Left ventricle myocardium inferior (tissue), 1 donor: Measurements from ENCODE around the gene AMBRA1. TPM values are rescaled to one million over a fixed set of nuclear protein-coding genes. Genes with fewer than 3 reads are reported as not detected.

Source experiments
- DNase-seq: peaks from one replicate; pipeline ENCODE4 v3.0.0-alpha.2; 2020
- H3K27ac ChIP-seq: fragments of 200-600 bp; replicated peaks from 2 replicates; pipeline ENCODE4 v1.8.0; 2021
- H3K27me3 ChIP-seq: fragments of 200-600 bp; 2 replicates; pipeline ENCODE4 v1.8.0; 2021; ENCODE audit warnings: low read depth
- H3K36me3 ChIP-seq: fragments of 200-600 bp; 2 replicates; pipeline ENCODE4 v1.8.0; 2021
- H3K4me1 ChIP-seq: fragments of 200-600 bp; 2 replicates; pipeline ENCODE4 v1.8.0; 2021
- H3K4me3 ChIP-seq: fragments of 200-600 bp; 2 replicates; pipeline ENCODE4 v1.8.0; 2021; ENCODE audit warnings: mild to moderate bottlenecking, moderate library complexity
- H3K9me3 ChIP-seq: fragments of 200-600 bp; replicated peaks from 2 replicates; pipeline ENCODE4 v1.8.0; 2021
- CTCF ChIP-seq: fragments of 200-600 bp; IDR thresholded peaks from 2 replicates; pipeline ENCODE4 v1.8.0; 2021; ENCODE audit warnings: antibody characterized with exemption, mild to moderate bottlenecking, borderline replicate concordance
- intact Hi-C: fragments of 100-400 bp; cut with micrococcal nuclease; formaldehyde crosslinking; loops from one replicate; pipeline ENCODE4 v1.11.0; 2022
- total RNA-seq: library from RNA; stranded (reverse); fragmentation: NEBNext Ultra II Directional; extraction: Animal tissue kit (Norgen Biotek cat#: 25700); gene quantifications from one replicate; pipeline ENCODE4 v1.2.1, GENCODE V29; 2021
- donor health status: DM: no; HTN: yes; CAD: no; lungs with severe emphysema.

The AMBRA1 gene
- total RNA-seq, 1 donor from 2014 or later, result 14.2 TPM

- intact Hi-C loops, result no loop called here
- H3K4me3 ChIP-seq, result no peak overlapping the region
- no peak for TF ChIP-seq CTCF
- no peak for DNase-seq
- peaks cover 37% of the 10 kb centered on the region for H3K27me3 ChIP-seq
- peaks cover 44% of the 10 kb centered on the region for H3K4me1 ChIP-seq
- H3K9me3 ChIP-seq, result no peaks in the 10 kb centered on the region
- peaks cover 29% of the 10 kb centered on the region for H3K36me3 ChIP-seq
- H3K27ac ChIP-seq, result no peak overlapping the region
Measured at GRCh38 chr11:46393759-46394158, 200.1 kb downstream of the AMBRA1 start.

GRCh38 chr11:46393231-46393616, 200.6 kb downstream of the AMBRA1 start:
- peaks cover 42% of the 10 kb centered on the region for H3K27me3 ChIP-seq
- peaks cover 25% of the 10 kb centered on the region for H3K36me3 ChIP-seq
- no peaks in the 10 kb centered on the region for H3K9me3 ChIP-seq
- H3K4me3 ChIP-seq, result peak overlapping the region; percentile 63
- H3K27ac ChIP-seq, result no peak overlapping the region
- no peak for TF ChIP-seq CTCF
- intact Hi-C loops, result no loop called here
- no peak for DNase-seq
- peaks cover 44% of the 10 kb centered on the region for H3K4me1 ChIP-seq

GRCh38 chr11:46392421-46393230, 201.2 kb downstream of the AMBRA1 start:
- Histone ChIP-seq H3K4me1 (peaks cover 44% of the 10 kb centered on the region), H3K27me3 (peaks cover 48% of the 10 kb centered on the region), H3K27ac (no peak overlapping the region), H3K9me3 (no peaks in the 10 kb centered on the region), H3K4me3 (peak overlapping the region; percentile 63), H3K36me3 (peaks cover 19% of the 10 kb centered on the region)
- peak; percentile 87 for DNase-seq
- TF ChIP-seq CTCF, result no peak
- intact Hi-C loops, result no loop called here

- H3K36me3 ChIP-seq, result peaks cover 11% of the 10 kb centered on the region
- H3K4me3 ChIP-seq, result peak within 1 kb of the TSS; percentile 63
- peak; percentile 33 for TF ChIP-seq CTCF
- H3K4me1 ChIP-seq, result peaks cover 44% of the 10 kb centered on the region
- H3K27ac ChIP-seq, result no peak within 1 kb of the TSS
- peaks cover 57% of the 10 kb centered on the region for H3K27me3 ChIP-seq
- intact Hi-C loops, result no loop called here
- no peaks in the 10 kb centered on the region for H3K9me3 ChIP-seq
- no peak for DNase-seq
Measured at GRCh38 chr11:46391578-46392420, 202.0 kb downstream of the AMBRA1 start, which contains the start of gene CHRM4. Gene CHRM4 (minus strand): TSS chr11:46391776. CDS start chr11:46386557, 5,219 bp downstream.

GRCh38 chr11:46391186-46391577, 202.6 kb downstream of the AMBRA1 start:
- peaks cover 44% of the 10 kb centered on the region for H3K4me1 ChIP-seq

More at GRCh38 chr11:46391186-46391577, 202.6 kb downstream of the AMBRA1 start:
- no peaks in the 10 kb centered on the region for H3K9me3 ChIP-seq
- intact Hi-C loops, result no loop called here
- peaks cover 6% of the 10 kb centered on the region for H3K36me3 ChIP-seq
- H3K4me3 ChIP-seq, result peak overlapping the region; percentile 63
- H3K27ac ChIP-seq, result no peak overlapping the region
- no peak for DNase-seq
- peaks cover 63% of the 10 kb centered on the region for H3K27me3 ChIP-seq
- TF ChIP-seq CTCF, result no peak
